Measurements from ENCODE around the gene TIPARP.
"Not testable (repeated sequence)": the region's sequence is repeated elsewhere in the genome, so short reads cannot be mapped to it uniquely, and the experiment has no call there.

- not testable (repeated sequence) for TF ChIP-seq CTCF, POLR2A (IDR thresholded peaks at IDR 0.05)
Observed at GRCh38 chr3:156711944-156712343, 37.6 kb downstream of the TIPARP start.

Measured in right lobe of liver (tissue), 4 donors.